ENCODE results near the gene SSTR4. TPM values are rescaled to one million over a fixed set of nuclear protein-coding genes. Genes with fewer than 3 reads are reported as not detected.

Gene SSTR4
- polyA plus RNA-seq, 1 experiment, result not detected

- CTCF ChIA-PET, result interaction anchor here (1.0 kb wide), 1 partner anchor 23 kb away, joined by 4 read pairs; no protein-coding TSS in a partner anchor
- no peaks in the 10 kb centered on the region for H3K27me3 ChIP-seq (ENCODE audit: control insufficient read depth, insufficient read depth, low read length)
- DNase-seq (ENCODE audit: low read depth), result no peak
- H3K4me3 ChIP-seq (ENCODE audit: low read depth, low read length), result no peak within 1 kb of the TSS
- no peak for TF ChIP-seq CTCF (IDR thresholded peaks at IDR 0.05; ENCODE audit: insufficient read depth, low read depth, low read length)
- no peaks in the 10 kb centered on the region for H3K36me3 ChIP-seq (ENCODE audit: control insufficient read depth, insufficient read depth, low read length)
- POLR2A ChIA-PET, result no interaction called here
Measured at GRCh38 chr20:23086056-23086566, 51.0 kb downstream of the SSTR4 start, which contains the start of gene CD93. Gene CD93 (minus strand): TSS chr20:23086324. CDS start chr20:23086192, 132 bp downstream.

- Histone ChIP-seq H3K27me3 (ENCODE audit: control insufficient read depth, insufficient read depth, low read length) (no peaks in the 10 kb centered on the region), H3K36me3 (ENCODE audit: control insufficient read depth, insufficient read depth, low read length) (no peaks in the 10 kb centered on the region), H3K4me3 (ENCODE audit: low read depth, low read length) (no peak overlapping the region)
- CTCF ChIA-PET, result interaction anchor here (1.0 kb wide), 1 partner anchor 24 kb away, joined by 4 read pairs; no protein-coding TSS in a partner anchor
- DNase-seq (ENCODE audit: low read depth), result no peak
- POLR2A ChIA-PET, result no interaction called here
- no peak for TF ChIP-seq CTCF (IDR thresholded peaks at IDR 0.05; ENCODE audit: insufficient read depth, low read depth, low read length)
Measured at GRCh38 chr20:23086931-23087411, 51.9 kb downstream of the SSTR4 start.

GRCh38 chr20:23087587-23088251 is 52.6 kb downstream of the SSTR4 start:
- ChIA-PET POLR2A (no interaction called here), CTCF (no interaction called here)
- H3K27me3 ChIP-seq (ENCODE audit: control insufficient read depth, insufficient read depth, low read length), result no peaks in the 10 kb centered on the region

More at GRCh38 chr20:23087587-23088251, 52.6 kb downstream of the SSTR4 start:
- TF ChIP-seq CTCF (IDR thresholded peaks at IDR 0.05; ENCODE audit: insufficient read depth, low read depth, low read length), result no peak
- Histone ChIP-seq H3K4me3 (ENCODE audit: low read depth, low read length) (no peak overlapping the region), H3K36me3 (ENCODE audit: control insufficient read depth, insufficient read depth, low read length) (no peaks in the 10 kb centered on the region)
- no peak for DNase-seq (ENCODE audit: low read depth)

Other genes starting within 250 kb of the SSTR4 start
- gene THBD, start 14.4 kb downstream of the SSTR4 start, polyA plus RNA-seq (2011; rRNA removed), result 0.04 TPM in 2 replicates
- gene CD93, start 51.0 kb downstream of the SSTR4 start, polyA plus RNA-seq (2011; rRNA removed), result not detected in 2 replicates

Measured in BJ (cell line).